ENCODE results near the gene TMEM233.

GRCh38 chr12:119692410-119692809, 98.8 kb downstream of the TMEM233 start:
- TF ChIP-seq CTCF (IDR thresholded peaks at IDR 0.05) = no peak
- no peak for TF ChIP-seq POLR2A (IDR thresholded peaks at IDR 0.05)

Data from adrenal gland (tissue), 5 donors.